IMR-90 (cell line): ENCODE measurements around the gene KLHL41. TPM values are rescaled to one million over a fixed set of nuclear protein-coding genes. Genes with fewer than 3 reads are reported as not detected.

Experiments used
- ATAC-seq: fragments of 200-7000 bp; cut with Tn5 transposase; 2 replicates; pipeline ENCODE4 v1.9.1; 2020; ENCODE audit warnings: low read depth, mild to moderate bottlenecking, moderate library complexity
- BruUV-seq: library from RNA; stranded (reverse); fragments of 400-500 nt; replicated peaks from 2 replicates; lab custom pipeline; 2021; lab: Mats Ljungman, UMichigan
- CTCF ChIA-PET: fragments of 300-600 bp; formaldehyde crosslinking; extraction: SDS; loops from one replicate; lab custom pipeline; 2021; ENCODE audit warnings: antibody characterized with exemption; lab: Yijun Ruan, JAX
- POLR2A ChIA-PET: fragments of 300-600 bp; sonication (Branson Sonifier 250); formaldehyde crosslinking; loops from one replicate; lab custom pipeline; 2022; ENCODE audit warnings: antibody characterized with exemption; ENCODE audit not compliant: unreplicated experiment; lab: Charles Lee
- DNase-seq: peaks from one replicate; pipeline ENCODE4 v3.0.0; 2013
- H2AFZ ChIP-seq: replicated peaks from 2 replicates; pipeline ENCODE3; 2013; ENCODE audit warnings: low read length, mild to moderate bottlenecking; ENCODE audit not compliant: poor library complexity
- H2AK5ac ChIP-seq: 2 replicates; pipeline ENCODE4 v1.6.1; 2013; ENCODE audit warnings: low read depth, low read length, inconsistent platforms
- H2AK9ac ChIP-seq: replicated peaks from 2 replicates; pipeline ENCODE3; 2013; ENCODE audit warnings: mild to moderate bottlenecking, low read depth, low read length, moderate library complexity; ENCODE audit not compliant: poor library complexity
- H2BK120ac ChIP-seq: 2 replicates; pipeline ENCODE4 v1.6.1; 2013; ENCODE audit warnings: low read depth, low read length, inconsistent platforms
- H2BK15ac ChIP-seq: 3 replicates; pipeline ENCODE4 v1.6.1; 2013; ENCODE audit warnings: low read depth, low read length, inconsistent platforms
- H2BK20ac ChIP-seq: 2 replicates; pipeline ENCODE4 v1.6.1; 2013; ENCODE audit warnings: low read depth, mild to moderate bottlenecking, inconsistent platforms, low read length, moderate library complexity
- H2BK5ac ChIP-seq: 2 replicates; pipeline ENCODE4 v1.6.1; 2013; ENCODE audit warnings: mild to moderate bottlenecking, low read depth, low read length, inconsistent platforms; ENCODE audit not compliant: poor library complexity, severe bottlenecking
- H3K14ac ChIP-seq: replicated peaks from 2 replicates; pipeline ENCODE4 v1.6.1; 2013; ENCODE audit warnings: low read depth, low read length, inconsistent platforms
- H3K18ac ChIP-seq: 2 replicates; pipeline ENCODE4 v1.6.1; 2013; ENCODE audit warnings: low read depth, low read length, control low read depth
- H3K23ac ChIP-seq: 2 replicates; pipeline ENCODE4 v1.6.1; 2013; ENCODE audit warnings: low read depth, low read length, inconsistent platforms
- H3K27ac ChIP-seq: 2 replicates; pipeline ENCODE4 v1.5.1; 2013; ENCODE audit warnings: mild to moderate bottlenecking, control low read depth, low read length; ENCODE audit not compliant: insufficient read depth
- H3K27me3 ChIP-seq: 2 replicates; pipeline ENCODE4 v1.6.1; 2013; ENCODE audit warnings: low read length; ENCODE audit not compliant: control insufficient read depth, insufficient read depth
- H3K36me3 ChIP-seq: 2 replicates; pipeline ENCODE4 v1.6.1; 2013; ENCODE audit warnings: low read length, mixed read lengths; ENCODE audit not compliant: control insufficient read depth, insufficient read depth
- H3K4ac ChIP-seq: 2 replicates; pipeline ENCODE4 v1.6.1; 2013; ENCODE audit warnings: low read depth, low read length, inconsistent platforms
- H3K4me1 ChIP-seq: 2 replicates; pipeline ENCODE4 v1.6.1; 2013; ENCODE audit warnings: low read length, mixed read lengths; ENCODE audit not compliant: control insufficient read depth, insufficient read depth
- H3K4me2 ChIP-seq: 2 replicates; pipeline ENCODE4 v1.6.1; 2013; ENCODE audit warnings: low read depth, mild to moderate bottlenecking, control low read depth, low read length, moderate library complexity
- H3K4me3 ChIP-seq: 2 replicates; pipeline ENCODE4 v1.5.1; 2013; ENCODE audit warnings: low read depth, mild to moderate bottlenecking, control low read depth, low read length, moderate library complexity; ENCODE audit not compliant: insufficient read depth
- H3K56ac ChIP-seq: 2 replicates; pipeline ENCODE4 v1.6.1; 2013; ENCODE audit warnings: low read length, inconsistent platforms; ENCODE audit not compliant: insufficient read depth; ENCODE audit errors: extremely low read depth
- H3K79me1 ChIP-seq, 2 experiments: 2 replicates each; pipeline ENCODE4 v1.6.1; 2013; ENCODE audit warnings: low read length in 2 of 2, inconsistent platforms in 1 of 2, low read depth in 1 of 2
- H3K9ac ChIP-seq: 2 replicates; pipeline ENCODE4 v1.6.1; 2013; ENCODE audit warnings: low read depth, low read length, control low read depth
- H3K9me1 ChIP-seq: 2 replicates; pipeline ENCODE4 v1.6.1; 2013; ENCODE audit warnings: low read length, inconsistent platforms; ENCODE audit not compliant: insufficient read depth
- H3K9me3 ChIP-seq: 2 replicates; pipeline ENCODE4 v1.6.1; 2013; ENCODE audit warnings: low read length; ENCODE audit not compliant: control insufficient read depth, insufficient read depth
- H4K20me1 ChIP-seq: 2 replicates; pipeline ENCODE4 v1.6.1; 2013; ENCODE audit warnings: low read length, inconsistent platforms; ENCODE audit not compliant: insufficient read depth
- H4K5ac ChIP-seq: 2 replicates; pipeline ENCODE4 v1.6.1; 2013; ENCODE audit warnings: mild to moderate bottlenecking, low read depth, low read length, control low read depth
- H4K8ac ChIP-seq, 2 experiments: 2 replicates each; pipeline ENCODE4 v1.6.1; 2013; ENCODE audit warnings: low read depth in 2 of 2, low read length in 2 of 2, control low read depth in 1 of 2, inconsistent platforms in 1 of 2
- H4K91ac ChIP-seq: 2 replicates; pipeline ENCODE4 v1.6.1; 2013; ENCODE audit warnings: low read depth, low read length, inconsistent platforms; ENCODE audit not compliant: insufficient read depth
- BHLHE40 ChIP-seq: fragments of 150-350 bp; IDR thresholded peaks from 2 replicates; pipeline ENCODE4 v1.6.1; 2016; ENCODE audit warnings: mild to moderate bottlenecking, low read depth, low read length
- CEBPB ChIP-seq: IDR thresholded peaks from 2 replicates; pipeline ENCODE4 v1.6.1; 2012; ENCODE audit warnings: low read depth, low read length, improper control_type of control experiment
- CHD1 ChIP-seq: IDR thresholded peaks from 2 replicates; pipeline ENCODE4 v1.6.1; 2012; ENCODE audit warnings: low read depth, low read length, improper control_type of control experiment
- SMC3 ChIP-seq: fragments of 150-350 bp; IDR thresholded peaks from 2 replicates; pipeline ENCODE4 v1.6.1; 2016; ENCODE audit warnings: low read depth, mild to moderate bottlenecking, antibody characterized with exemption, low read length, moderate library complexity
- WGBS, 2 experiments: methylation state at CpG; one replicate each; pipeline versions ENCODE4 v1.1.5 to v1.1.7; 2013; ENCODE audit warnings: missing lambda C conversion rate in 2 of 2; ENCODE audit not compliant: insufficient read length in 1 of 2; ENCODE audit errors: extremely low coverage in 2 of 2; 5-methylcytosine and 5-hydroxymethylcytosine counted together
- dilution Hi-C: fragments of 300-500 bp; cut with HindIII; formaldehyde crosslinking; loops from one replicate; pipeline ENCODE4 v1.14.3; 2018; ENCODE audit warnings: low sequenced_read_pairs; ENCODE audit not compliant: unreplicated experiment
- in situ Hi-C: fragments of 300-500 bp; cut with MboI; formaldehyde crosslinking; loops from 3 replicates; pipeline ENCODE4 v1.14.3; 2019; ENCODE audit warnings: low sequenced_read_pairs, inconsistent platforms, mixed read lengths
- intact Hi-C: fragments of 100-400 bp; cut with micrococcal nuclease; formaldehyde crosslinking; loops from 2 replicates; pipeline ENCODE4 v1.10.0; 2022
- polyA plus RNA-seq, 3 experiments: library from polyadenylated mRNA; depleted of rRNA; stranded (reverse); fragments of >200 nt; gene quantifications; 2 replicates each; pipeline ENCODE4 v1.2.3, GENCODE V29; 2012; ENCODE audit warnings: low replicate concordance in 1 of 3
- total RNA-seq: library from RNA; depleted of rRNA; stranded (reverse); fragments of >200 nt; gene quantifications from 2 replicates; pipeline ENCODE4 v1.2.3, GENCODE V29; 2012
- TF ChIP-seq, protein P1 (sequence below): fragments of 150-350 bp; IDR thresholded peaks from 2 replicates; pipeline ENCODE4 v1.6.1; 2016; ENCODE audit warnings: low read depth, mild to moderate bottlenecking, low read length, moderate library complexity, borderline replicate concordance
- TF ChIP-seq, protein P2 (sequence below): fragments of 150-350 bp; IDR thresholded peaks from 2 replicates; pipeline ENCODE4 v1.6.1; 2017; ENCODE audit warnings: mild to moderate bottlenecking, antibody characterized with exemption, low read length, low read depth

The KLHL41 gene
- total and polyA plus RNA-seq, 2 of the 4 experiments (the other 2 are of a cell fraction): 0.10 to 0.18 TPM

DNA sequence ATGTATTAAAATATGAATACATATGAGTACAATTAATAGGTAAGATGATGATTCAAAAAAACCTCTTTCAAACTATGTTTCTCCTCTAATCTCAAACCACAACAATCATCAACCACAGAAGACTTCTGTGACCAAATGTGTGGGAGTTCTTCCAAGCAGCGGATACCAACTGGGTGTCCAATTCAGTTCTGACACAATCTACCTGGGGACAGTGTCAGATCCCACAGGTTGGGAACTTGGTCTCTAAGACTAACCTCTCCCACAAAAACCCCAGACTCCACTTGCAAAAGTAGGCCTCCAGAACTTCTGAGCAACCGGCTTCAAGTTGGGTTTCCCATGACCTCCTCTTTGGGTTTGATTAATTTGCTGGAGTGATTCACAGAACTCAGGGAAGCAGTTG, 37.3 kb downstream of the KLHL41 start:
- Histone ChIP-seq H2AK5ac (no peak overlapping the region), H3K9me3 (no peaks in the 10 kb centered on the region), H4K91ac (no peak overlapping the region), H3K79me1 (no peaks in the 10 kb centered on the region), H2BK15ac (no peak overlapping the region), H2AFZ (no peak overlapping the region), H2BK20ac (no peak overlapping the region), H3K18ac (no peak overlapping the region), H3K4me2 (no peak overlapping the region), H4K5ac (no peak overlapping the region), H2BK120ac (no peak overlapping the region), H3K56ac (no peak overlapping the region), H3K9me1 (no peaks in the 10 kb centered on the region), H3K36me3 (peaks cover 8% of the 10 kb centered on the region; the same call in 1 of the 2 replicates), H3K23ac (no peak overlapping the region), H3K9ac (no peak overlapping the region), H4K20me1 (no peaks in the 10 kb centered on the region), H3K14ac (no peak overlapping the region), H3K4me1 (no peaks in the 10 kb centered on the region), H3K4me3 (no peak overlapping the region), H2AK9ac (no peak overlapping the region), H3K27ac (no peak overlapping the region), H3K27me3 (no peaks in the 10 kb centered on the region), H2BK5ac (no peak overlapping the region), H3K4ac (no peak overlapping the region), H4K8ac (no peak overlapping the region)
- CTCF ChIA-PET: no interaction called here
- DNase-seq (no peak), ATAC-seq (no peak)
- no TSS peak for BruUV-seq
- POLR2A ChIA-PET: no interaction called here
- intact Hi-C loops: no loop called here
- dilution Hi-C loops: no loop called here
- no peak for TF ChIP-seq SMC3
- TF ChIP-seq CHD1: no peak
- TF ChIP-seq, protein P1, sequence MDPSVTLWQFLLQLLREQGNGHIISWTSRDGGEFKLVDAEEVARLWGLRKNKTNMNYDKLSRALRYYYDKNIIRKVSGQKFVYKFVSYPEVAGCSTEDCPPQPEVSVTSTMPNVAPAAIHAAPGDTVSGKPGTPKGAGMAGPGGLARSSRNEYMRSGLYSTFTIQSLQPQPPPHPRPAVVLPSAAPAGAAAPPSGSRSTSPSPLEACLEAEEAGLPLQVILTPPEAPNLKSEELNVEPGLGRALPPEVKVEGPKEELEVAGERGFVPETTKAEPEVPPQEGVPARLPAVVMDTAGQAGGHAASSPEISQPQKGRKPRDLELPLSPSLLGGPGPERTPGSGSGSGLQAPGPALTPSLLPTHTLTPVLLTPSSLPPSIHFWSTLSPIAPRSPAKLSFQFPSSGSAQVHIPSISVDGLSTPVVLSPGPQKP: no peak
- TF ChIP-seq BHLHE40: no peak
- TF ChIP-seq, protein P2, sequence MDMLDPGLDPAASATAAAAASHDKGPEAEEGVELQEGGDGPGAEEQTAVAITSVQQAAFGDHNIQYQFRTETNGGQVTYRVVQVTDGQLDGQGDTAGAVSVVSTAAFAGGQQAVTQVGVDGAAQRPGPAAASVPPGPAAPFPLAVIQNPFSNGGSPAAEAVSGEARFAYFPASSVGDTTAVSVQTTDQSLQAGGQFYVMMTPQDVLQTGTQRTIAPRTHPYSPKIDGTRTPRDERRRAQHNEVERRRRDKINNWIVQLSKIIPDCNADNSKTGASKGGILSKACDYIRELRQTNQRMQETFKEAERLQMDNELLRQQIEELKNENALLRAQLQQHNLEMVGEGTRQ: no peak
- TF ChIP-seq CEBPB: no peak
- 100% methylated on average over 1 of the region's 2 CpGs; no CpG with 5 or more reads in 1 of the 2 experiments for WGBS, 2 experiments
- in situ Hi-C loops: no loop called here
